ENCODE measurements around the gene MKNK1. TPM values are rescaled to one million over a fixed set of nuclear protein-coding genes. Genes with fewer than 3 reads are reported as not detected.

MKNK1 gene
- total RNA-seq, 1 experiment from 2014 or later, result 12.9 TPM

DNA sequence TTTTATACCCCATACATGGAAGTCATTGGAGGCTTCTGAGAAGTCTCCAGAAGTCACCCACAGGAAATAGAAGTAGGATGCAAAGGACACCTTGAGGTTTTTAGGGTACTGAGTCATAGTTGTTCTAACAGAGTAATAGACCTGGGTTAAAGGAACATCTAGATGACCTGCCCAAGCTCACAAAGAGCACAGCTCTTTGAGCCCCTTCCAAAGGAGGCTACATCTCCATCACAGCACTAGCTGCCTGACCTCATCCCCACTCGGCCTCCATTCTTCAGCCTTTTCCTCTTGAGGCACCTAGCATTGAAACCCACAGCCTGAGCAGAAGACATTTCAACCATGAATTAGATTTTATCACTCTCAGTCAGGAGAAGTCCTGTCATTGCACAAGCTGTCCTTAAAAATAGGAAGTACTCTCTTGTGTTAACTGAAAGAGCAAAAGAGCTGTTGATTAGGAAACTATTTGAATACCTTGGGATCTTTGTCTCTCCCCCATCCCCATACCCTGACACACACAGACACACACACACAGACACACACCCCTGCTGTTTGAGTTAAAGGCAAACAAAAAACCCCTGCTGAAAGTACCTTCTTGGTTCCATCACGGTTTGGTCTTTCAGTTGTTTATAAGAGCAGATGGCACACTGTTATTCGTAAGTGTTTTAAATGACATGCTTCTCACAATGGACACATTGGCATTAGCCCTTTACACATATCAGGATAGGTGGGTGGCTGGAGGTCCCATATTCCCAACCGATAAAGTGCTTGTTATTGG lies 22.2 kb downstream of the MKNK1 start:
- Histone ChIP-seq H4K20me1 (ENCODE audit: control insufficient read depth, insufficient read depth, insufficient read length) (no peaks in the 10 kb centered on the region), H3K14ac (ENCODE audit: insufficient read depth, low read length) (no peak overlapping the region), H3K9ac (ENCODE audit: extremely low read depth, insufficient read length, low read length) (no peak overlapping the region), H2AFZ (ENCODE audit: low read length) (no peak overlapping the region), H3K9me3 (ENCODE audit: control insufficient read depth, low read depth, low read length) (no peaks in the 10 kb centered on the region), H2BK15ac (ENCODE audit: low read depth, low read length) (no peak overlapping the region), H4K91ac (ENCODE audit: insufficient read length, low read depth, low read length) (no peak overlapping the region), H2BK5ac (ENCODE audit: insufficient read length, low read length) (no peak overlapping the region), H3T11ph (ENCODE audit: low read length) (no peak overlapping the region), H3K4me1 (ENCODE audit: insufficient read depth, low read length) (0 out of 2 replicates have a peak, but pooled peaks cover 2% of the 10 kb centered on the region), H4K5ac (ENCODE audit: insufficient read length, low read depth, low read length) (no peak overlapping the region), H3K4ac (ENCODE audit: low read depth, low read length) (no peak overlapping the region), H3K18ac (ENCODE audit: insufficient read length, low read depth, low read length) (no peak overlapping the region), H3K79me1 (ENCODE audit: insufficient read depth, low read depth, low read length, poor library complexity, severe bottlenecking) (no peaks in the 10 kb centered on the region), H3K23ac (ENCODE audit: insufficient read length, low read depth, low read length) (no peak overlapping the region), H3K27me3 (ENCODE audit: insufficient read depth, low read length) (no peaks in the 10 kb centered on the region), H2BK120ac (ENCODE audit: low read depth, low read length, poor library complexity, severe bottlenecking) (no peak overlapping the region), H2BK12ac (ENCODE audit: insufficient read length, low read depth, low read length) (no peak overlapping the region), H2BK20ac (ENCODE audit: low read depth, low read length, poor library complexity, severe bottlenecking) (no peak overlapping the region), H4K8ac (replicated peaks; ENCODE audit: insufficient read length, low read depth, low read length) (no peak overlapping the region), H3K4me2 (ENCODE audit: insufficient read depth, insufficient read length, low read length) (no peak overlapping the region), H2AK5ac (ENCODE audit: insufficient read length, low read length) (no peak overlapping the region), H3K79me2 (ENCODE audit: insufficient read depth, low read length) (no peaks in the 10 kb centered on the region), H3K56ac (ENCODE audit: insufficient read length, low read depth, low read length) (no peak overlapping the region), H3K23me2 (ENCODE audit: insufficient read length, low read depth, low read length, poor library complexity, severe bottlenecking) (no peaks in the 10 kb centered on the region), H3K27ac (ENCODE audit: insufficient read length, low read depth, low read length) (no peak overlapping the region)
- Mint-ChIP-seq H3K9me3 (no peaks in the 10 kb centered on the region), H3K4me3 (no peak overlapping the region), H3K36me3 (ENCODE audit: insufficient read depth in 1 of 3, low read depth in 3 of 3) (peaks cover 5 to 22% (median 5%) of the 10 kb centered on the region in 3 experiments; a peak in 6 of 7 replicates), H3K27me3 (ENCODE audit: low read depth) (no peaks in the 10 kb centered on the region), H3K27ac (peak overlapping the region in 2 of 3 experiments; percentile 9 to 30; a peak in 2 of 7 replicates), H3K4me1 (peaks cover 22 to 37% of the 10 kb centered on the region in 2 experiments)
- no peak for TF ChIP-seq CTCF (conservative IDR thresholded peaks at IDR 0.05)
- no CpG with 5 or more reads among the region's 4 CpGs for WGBS (ENCODE audit: extremely low coverage, insufficient read length, low lambda C conversion rate)
- no peak for DNase-seq

All from H9 (cell line).